GM06990 (cell line): ENCODE measurements around the gene NUTM1.

Experiments
- DNase-seq: peaks from one replicate; pipeline ENCODE4 v3.0.0-alpha.2; 2011; ENCODE audit not compliant: insufficient read length; ENCODE audit errors: extremely low read depth
- H3K27me3 ChIP-seq: replicated peaks from 2 replicates; pipeline ENCODE4 v1.6.0; 2011; ENCODE audit warnings: low read length; ENCODE audit not compliant: control insufficient read depth, insufficient read depth
- H3K36me3 ChIP-seq: 2 replicates; pipeline ENCODE4 v1.5.1; 2011; ENCODE audit warnings: low read length; ENCODE audit not compliant: control insufficient read depth, insufficient read depth
- H3K4me3 ChIP-seq: replicated peaks from 2 replicates; pipeline ENCODE4 v1.5.1; 2011; ENCODE audit warnings: low read depth, mild to moderate bottlenecking, control low read depth, low read length
- TF ChIP-seq, protein P1 (sequence below): IDR thresholded peaks from 2 replicates; pipeline ENCODE4 v1.5.1; 2011; ENCODE audit warnings: low read length, control low read depth, mild to moderate bottlenecking, inconsistent platforms; ENCODE audit not compliant: insufficient read depth, poor library complexity, severe bottlenecking

The NUTM1 gene

DNA sequence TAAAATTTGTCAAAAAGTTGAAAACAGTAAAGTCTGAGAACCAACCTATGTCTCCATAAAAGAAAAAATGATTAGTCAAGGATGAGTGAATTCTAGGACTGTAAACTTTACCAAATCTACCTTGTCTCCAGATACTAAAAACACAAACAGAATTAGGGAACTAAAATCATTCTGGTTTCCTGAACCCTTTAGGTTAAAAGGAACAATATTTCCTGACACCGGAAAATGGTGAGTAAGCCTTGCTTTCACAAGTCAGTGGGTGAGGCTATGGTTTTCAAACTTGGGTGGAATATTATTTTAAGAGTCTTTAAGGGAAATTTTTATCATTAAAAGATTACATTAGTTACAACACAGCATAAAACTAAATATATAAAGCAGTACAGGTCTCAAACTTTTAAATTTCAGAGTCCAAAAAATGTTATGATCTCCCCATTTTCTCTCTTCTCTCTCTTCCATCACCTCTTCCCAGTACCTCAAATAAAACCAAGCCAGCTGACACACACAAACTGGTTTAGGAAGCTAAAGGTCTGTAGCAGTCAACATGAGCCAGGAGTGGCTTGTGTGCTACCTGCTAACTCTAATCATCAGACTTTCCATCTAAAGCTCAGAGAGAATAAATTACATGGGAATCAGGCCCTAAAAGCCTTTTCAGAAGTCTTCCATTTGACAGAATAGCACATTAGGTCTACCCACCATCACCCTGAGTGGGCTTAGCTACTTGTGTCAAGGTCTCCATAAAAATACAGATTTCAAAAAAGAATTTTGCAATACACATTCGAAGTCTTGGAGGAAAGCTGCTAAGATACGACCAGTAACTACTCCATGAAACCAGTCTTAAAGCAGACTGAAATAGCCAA is 7.7 kb upstream of the NUTM1 start:
- TF ChIP-seq, protein P1, sequence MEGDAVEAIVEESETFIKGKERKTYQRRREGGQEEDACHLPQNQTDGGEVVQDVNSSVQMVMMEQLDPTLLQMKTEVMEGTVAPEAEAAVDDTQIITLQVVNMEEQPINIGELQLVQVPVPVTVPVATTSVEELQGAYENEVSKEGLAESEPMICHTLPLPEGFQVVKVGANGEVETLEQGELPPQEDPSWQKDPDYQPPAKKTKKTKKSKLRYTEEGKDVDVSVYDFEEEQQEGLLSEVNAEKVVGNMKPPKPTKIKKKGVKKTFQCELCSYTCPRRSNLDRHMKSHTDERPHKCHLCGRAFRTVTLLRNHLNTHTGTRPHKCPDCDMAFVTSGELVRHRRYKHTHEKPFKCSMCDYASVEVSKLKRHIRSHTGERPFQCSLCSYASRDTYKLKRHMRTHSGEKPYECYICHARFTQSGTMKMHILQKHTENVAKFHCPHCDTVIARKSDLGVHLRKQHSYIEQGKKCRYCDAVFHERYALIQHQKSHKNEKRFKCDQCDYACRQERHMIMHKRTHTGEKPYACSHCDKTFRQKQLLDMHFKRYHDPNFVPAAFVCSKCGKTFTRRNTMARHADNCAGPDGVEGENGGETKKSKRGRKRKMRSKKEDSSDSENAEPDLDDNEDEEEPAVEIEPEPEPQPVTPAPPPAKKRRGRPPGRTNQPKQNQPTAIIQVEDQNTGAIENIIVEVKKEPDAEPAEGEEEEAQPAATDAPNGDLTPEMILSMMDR = no peak
- DNase-seq = peak; percentile 34
- Histone ChIP-seq H3K4me3 (peak overlapping the region; percentile 95), H3K27me3 (no peaks in the 10 kb centered on the region), H3K36me3 (no peaks in the 10 kb centered on the region)

- DNase-seq = peak; percentile 42
- H3K4me3 ChIP-seq = peak overlapping the region; percentile 95
- TF ChIP-seq, protein P1 = no peak
Measured at GRCh38 chr15:34336231-34336990, 6.7 kb upstream of the NUTM1 start.

GRCh38 chr15:34336991-34337556 is 6.0 kb upstream of the NUTM1 start:
- DNase-seq = no peak
- Histone ChIP-seq H3K27me3 (no peaks in the 10 kb centered on the region), H3K36me3 (no peaks in the 10 kb centered on the region; the same call in 1 of the 2 replicates)

More at GRCh38 chr15:34336231-34336990, 6.7 kb upstream of the NUTM1 start:
- Histone ChIP-seq H3K27me3 (no peaks in the 10 kb centered on the region), H3K36me3 (no peaks in the 10 kb centered on the region; the same call in 1 of the 2 replicates)

DNA sequence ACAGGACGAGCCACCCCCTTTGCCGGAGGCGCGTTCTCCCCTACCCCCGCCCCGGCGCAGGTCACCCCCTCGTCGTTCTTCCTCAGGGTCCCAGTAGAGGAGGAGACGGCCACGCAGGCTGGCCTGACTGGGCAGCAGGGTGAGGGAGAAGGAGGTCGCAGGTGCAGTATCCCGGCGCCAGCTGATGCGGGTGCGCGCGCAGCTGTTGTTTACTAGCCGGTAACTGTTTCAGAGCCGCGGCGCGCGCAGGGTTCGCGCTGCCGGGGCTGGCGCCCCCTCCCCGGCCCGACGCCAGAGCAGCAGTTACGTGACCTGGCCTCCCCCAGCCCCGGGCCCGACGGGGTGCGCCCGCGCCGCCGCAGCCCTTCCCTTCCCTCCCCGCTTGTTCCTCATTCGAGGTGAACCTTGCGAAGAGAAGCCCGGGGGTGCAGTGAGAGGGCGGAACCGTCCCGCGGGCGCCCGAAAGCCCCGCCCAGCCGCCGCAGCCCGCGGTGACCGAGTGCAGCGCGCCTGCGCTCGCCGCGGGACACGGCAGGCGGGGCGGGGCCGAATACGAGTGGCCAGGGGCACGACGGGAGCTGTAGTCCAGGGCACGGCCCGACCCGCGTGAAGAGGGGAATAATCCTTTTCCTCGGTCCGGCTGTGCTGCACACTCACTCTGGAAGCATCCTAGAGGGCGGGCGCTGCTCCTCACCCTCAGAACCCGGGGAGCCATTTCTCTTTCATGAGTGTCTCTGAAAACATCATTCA is 5.4 kb upstream of the NUTM1 start, which contains the start of gene SLC12A6:
SLC12A6 (minus strand) TSS at position 225 of the 750 bp plus-strand sequence. CDS start 1,101 bp downstream, outside the sequence.
- Histone ChIP-seq H3K4me3 (peak within 1 kb of the TSS; percentile 95), H3K27me3 (no peaks in the 10 kb centered on the region), H3K36me3 (no peaks in the 10 kb centered on the region; the same call in 1 of the 2 replicates)
- TF ChIP-seq, protein P1 = no peak
- DNase-seq = peak; percentile 94

More at GRCh38 chr15:34336991-34337556, 6.0 kb upstream of the NUTM1 start:
- TF ChIP-seq, protein P1 = no peak
- peak overlapping the region; percentile 95 for H3K4me3 ChIP-seq

DNA sequence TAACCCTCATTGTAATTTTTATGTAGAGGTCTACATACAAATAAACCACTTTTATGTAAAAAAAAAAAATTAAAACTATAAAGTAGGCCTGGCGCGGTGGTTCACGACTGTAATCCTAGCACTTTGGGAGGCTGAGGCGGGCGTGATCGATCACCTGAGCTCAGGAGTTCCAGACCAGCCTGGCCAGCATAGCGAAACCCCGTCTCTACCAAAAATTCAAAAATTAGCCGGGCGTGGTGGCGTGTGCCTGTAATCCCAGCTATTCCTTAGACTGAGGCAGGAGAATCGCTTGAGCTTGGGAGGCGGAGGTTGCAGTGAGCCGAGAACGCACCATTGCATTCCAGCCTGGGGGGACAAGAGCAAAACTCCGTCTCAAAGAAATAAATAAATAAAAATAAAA is 4.8 kb upstream of the NUTM1 start:
- TF ChIP-seq, protein P1 = no peak
- Histone ChIP-seq H3K36me3 (no peaks in the 10 kb centered on the region; the same call in 1 of the 2 replicates), H3K4me3 (peak overlapping the region; percentile 50), H3K27me3 (no peaks in the 10 kb centered on the region)
- no peak for DNase-seq
